Measurements from ENCODE around the gene AGBL1. TPM values are rescaled to one million over a fixed set of nuclear protein-coding genes. Genes with fewer than 3 reads are reported as not detected.

AGBL1 gene
- total and polyA plus RNA-seq, 2 experiments from 2014 or later: 0.03 TPM; not detected in 1

DNA sequence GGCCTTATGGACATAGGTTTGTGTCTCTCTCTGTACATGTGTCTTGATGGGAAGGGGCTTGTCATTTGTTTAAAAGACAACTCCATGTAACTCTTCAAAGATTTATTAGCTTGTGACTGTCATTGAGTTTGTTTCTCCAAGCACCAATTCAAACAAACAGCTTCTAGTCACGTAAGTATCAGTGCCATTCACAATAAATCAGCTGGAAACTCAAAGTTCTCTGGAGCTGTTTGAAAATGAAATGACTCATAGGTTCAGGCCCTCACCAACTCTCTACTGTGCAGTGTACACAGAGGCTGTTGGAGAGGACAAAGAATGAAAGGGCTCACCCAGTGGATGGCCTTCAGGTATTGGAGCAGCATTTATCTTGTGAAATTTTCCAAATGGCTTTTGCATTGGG is 476.3 kb downstream of the AGBL1 start:
- no peak overlapping the region for H3K4me3 ChIP-seq
- H3K79me2 ChIP-seq (replicated peaks; ENCODE audit: insufficient read depth): no peaks in the 10 kb centered on the region
- H3K4me2 ChIP-seq: no peak overlapping the region
- Mint-ChIP-seq H3K9me3 (peaks cover 7% of the 10 kb centered on the region; the same call in 1 of the 3 replicates), H3K27me3 (ENCODE audit: insufficient read depth, low read depth, poor library complexity) (peaks cover 2% of the 10 kb centered on the region), H3K4me1 (peaks cover 5% of the 10 kb centered on the region; the same call in 2 of the 3 replicates), H3K36me3 (ENCODE audit: low read depth) (no peaks in the 10 kb centered on the region), H3K4me3 (no peak overlapping the region), H3K27ac (no peak overlapping the region)
- ATAC-seq (no peak), DNase-seq (ENCODE audit: low spot score) (no peak)
- no peak overlapping the region for H3K27ac ChIP-seq (ENCODE audit: low read depth)
- no peak for TF ChIP-seq POLR2AphosphoS5 (IDR thresholded peaks at IDR 0.05; ENCODE audit: low read depth)
- no peak for TF ChIP-seq ZNF114 (CRISPR knock-in tag; IDR thresholded peaks at IDR 0.05)
- H3K36me3 ChIP-seq (ENCODE audit: insufficient read depth): no peaks in the 10 kb centered on the region
- no peaks in the 10 kb centered on the region for H4K20me1 ChIP-seq (replicated peaks; ENCODE audit: insufficient read depth)
- H3K9me2 ChIP-seq (ENCODE audit: insufficient read depth): no peaks in the 10 kb centered on the region
- H3K27me3 ChIP-seq (ENCODE audit: insufficient read depth): no peaks in the 10 kb centered on the region
- H3K4me1 ChIP-seq (ENCODE audit: insufficient read depth): no peaks in the 10 kb centered on the region
- no peak overlapping the region for H2AFZ ChIP-seq
- no peaks in the 10 kb centered on the region for H3F3A ChIP-seq (replicated peaks; ENCODE audit: low read depth)

DNA sequence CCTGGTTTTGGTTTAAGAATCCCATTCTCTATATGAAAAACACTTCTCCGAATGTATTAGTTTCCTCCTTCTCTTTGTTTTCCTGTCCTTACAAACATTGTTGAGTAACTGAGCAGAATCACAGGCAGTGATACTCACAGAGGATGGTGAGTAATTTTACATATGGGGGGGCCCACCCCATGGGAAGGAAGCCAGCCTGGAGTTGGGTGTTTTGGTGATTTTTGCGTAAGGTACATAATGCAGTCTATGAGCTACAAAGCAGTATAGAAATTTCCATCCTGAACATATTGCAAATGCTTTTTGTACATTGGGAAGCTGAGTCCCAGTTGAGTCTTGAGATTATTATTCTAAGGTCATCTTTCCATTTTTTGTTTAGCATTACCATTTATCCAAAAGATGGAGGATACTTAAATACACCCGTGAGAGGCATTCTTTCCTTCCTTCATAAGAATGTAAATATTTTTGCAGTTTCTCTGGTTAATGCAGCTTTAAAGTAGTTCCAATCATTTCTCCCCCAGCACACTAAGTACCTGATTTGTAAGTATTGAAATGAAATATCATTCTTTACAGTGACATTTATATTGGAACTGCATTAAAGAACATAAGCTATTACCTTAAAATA is 476.8 kb downstream of the AGBL1 start:
- Mint-ChIP-seq H3K4me3 (no peak overlapping the region), H3K27ac (no peak overlapping the region), H3K9me3 (peaks cover 9% of the 10 kb centered on the region; the same call in 2 of the 3 replicates), H3K27me3 (ENCODE audit: insufficient read depth, low read depth, poor library complexity) (peaks cover 2% of the 10 kb centered on the region), H3K4me1 (peaks cover 5% of the 10 kb centered on the region; the same call in 2 of the 3 replicates), H3K36me3 (ENCODE audit: low read depth) (no peaks in the 10 kb centered on the region)
- H3K36me3 ChIP-seq (ENCODE audit: insufficient read depth): no peaks in the 10 kb centered on the region
- H3K79me2 ChIP-seq (replicated peaks; ENCODE audit: insufficient read depth): no peaks in the 10 kb centered on the region
- H3K27me3 ChIP-seq (ENCODE audit: insufficient read depth): no peaks in the 10 kb centered on the region
- no peaks in the 10 kb centered on the region for H4K20me1 ChIP-seq (replicated peaks; ENCODE audit: insufficient read depth)
- no peak for ATAC-seq
- H3F3A ChIP-seq (replicated peaks; ENCODE audit: low read depth): no peaks in the 10 kb centered on the region
- TF ChIP-seq, protein P1, sequence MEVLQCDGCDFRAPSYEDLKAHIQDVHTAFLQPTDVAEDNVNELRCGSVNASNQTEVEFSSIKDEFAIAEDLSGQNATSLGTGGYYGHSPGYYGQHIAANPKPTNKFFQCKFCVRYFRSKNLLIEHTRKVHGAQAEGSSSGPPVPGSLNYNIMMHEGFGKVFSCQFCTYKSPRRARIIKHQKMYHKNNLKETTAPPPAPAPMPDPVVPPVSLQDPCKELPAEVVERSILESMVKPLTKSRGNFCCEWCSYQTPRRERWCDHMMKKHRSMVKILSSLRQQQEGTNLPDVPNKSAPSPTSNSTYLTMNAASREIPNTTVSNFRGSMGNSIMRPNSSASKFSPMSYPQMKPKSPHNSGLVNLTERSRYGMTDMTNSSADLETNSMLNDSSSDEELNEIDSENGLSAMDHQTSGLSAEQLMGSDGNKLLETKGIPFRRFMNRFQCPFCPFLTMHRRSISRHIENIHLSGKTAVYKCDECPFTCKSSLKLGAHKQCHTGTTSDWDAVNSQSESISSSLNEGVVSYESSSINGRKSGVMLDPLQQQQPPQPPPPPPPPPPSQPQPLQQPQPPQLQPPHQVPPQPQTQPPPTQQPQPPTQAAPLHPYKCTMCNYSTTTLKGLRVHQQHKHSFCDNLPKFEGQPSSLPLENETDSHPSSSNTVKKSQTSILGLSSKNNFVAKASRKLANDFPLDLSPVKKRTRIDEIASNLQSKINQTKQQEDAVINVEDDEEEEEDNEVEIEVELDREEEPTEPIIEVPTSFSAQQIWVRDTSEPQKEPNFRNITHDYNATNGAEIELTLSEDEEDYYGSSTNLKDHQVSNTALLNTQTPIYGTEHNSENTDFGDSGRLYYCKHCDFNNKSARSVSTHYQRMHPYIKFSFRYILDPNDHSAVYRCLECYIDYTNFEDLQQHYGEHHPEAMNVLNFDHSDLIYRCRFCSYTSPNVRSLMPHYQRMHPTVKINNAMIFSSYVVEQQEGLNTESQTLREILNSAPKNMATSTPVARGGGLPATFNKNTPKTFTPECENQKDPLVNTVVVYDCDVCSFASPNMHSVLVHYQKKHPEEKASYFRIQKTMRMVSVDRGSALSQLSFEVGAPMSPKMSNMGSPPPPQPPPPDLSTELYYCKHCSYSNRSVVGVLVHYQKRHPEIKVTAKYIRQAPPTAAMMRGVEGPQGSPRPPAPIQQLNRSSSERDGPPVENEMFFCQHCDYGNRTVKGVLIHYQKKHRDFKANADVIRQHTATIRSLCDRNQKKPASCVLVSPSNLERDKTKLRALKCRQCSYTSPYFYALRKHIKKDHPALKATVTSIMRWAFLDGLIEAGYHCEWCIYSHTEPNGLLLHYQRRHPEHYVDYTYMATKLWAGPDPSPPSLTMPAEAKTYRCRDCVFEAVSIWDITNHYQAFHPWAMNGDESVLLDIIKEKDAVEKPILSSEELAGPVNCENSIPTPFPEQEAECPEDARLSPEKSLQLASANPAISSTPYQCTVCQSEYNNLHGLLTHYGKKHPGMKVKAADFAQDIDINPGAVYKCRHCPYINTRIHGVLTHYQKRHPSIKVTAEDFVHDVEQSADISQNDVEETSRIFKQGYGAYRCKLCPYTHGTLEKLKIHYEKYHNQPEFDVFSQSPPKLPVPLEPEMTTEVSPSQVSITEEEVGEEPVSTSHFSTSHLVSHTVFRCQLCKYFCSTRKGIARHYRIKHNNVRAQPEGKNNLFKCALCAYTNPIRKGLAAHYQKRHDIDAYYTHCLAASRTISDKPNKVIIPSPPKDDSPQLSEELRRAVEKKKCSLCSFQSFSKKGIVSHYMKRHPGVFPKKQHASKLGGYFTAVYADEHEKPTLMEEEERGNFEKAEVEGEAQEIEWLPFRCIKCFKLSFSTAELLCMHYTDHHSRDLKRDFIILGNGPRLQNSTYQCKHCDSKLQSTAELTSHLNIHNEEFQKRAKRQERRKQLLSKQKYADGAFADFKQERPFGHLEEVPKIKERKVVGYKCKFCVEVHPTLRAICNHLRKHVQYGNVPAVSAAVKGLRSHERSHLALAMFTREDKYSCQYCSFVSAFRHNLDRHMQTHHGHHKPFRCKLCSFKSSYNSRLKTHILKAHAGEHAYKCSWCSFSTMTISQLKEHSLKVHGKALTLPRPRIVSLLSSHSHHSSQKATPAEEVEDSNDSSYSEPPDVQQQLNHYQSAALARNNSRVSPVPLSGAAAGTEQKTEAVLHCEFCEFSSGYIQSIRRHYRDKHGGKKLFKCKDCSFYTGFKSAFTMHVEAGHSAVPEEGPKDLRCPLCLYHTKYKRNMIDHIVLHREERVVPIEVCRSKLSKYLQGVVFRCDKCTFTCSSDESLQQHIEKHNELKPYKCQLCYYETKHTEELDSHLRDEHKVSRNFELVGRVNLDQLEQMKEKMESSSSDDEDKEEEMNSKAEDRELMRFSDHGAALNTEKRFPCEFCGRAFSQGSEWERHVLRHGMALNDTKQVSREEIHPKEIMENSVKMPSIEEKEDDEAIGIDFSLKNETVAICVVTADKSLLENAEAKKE (CRISPR knock-in tag; IDR thresholded peaks at IDR 0.05): no peak
- TF ChIP-seq EZH2 (IDR thresholded peaks at IDR 0.05; ENCODE audit: low read depth, unreplicated experiment) (no peak), NANOG (IDR thresholded peaks at IDR 0.05; ENCODE audit: borderline replicate concordance) (no peak), EZH2phosphoT487 (IDR thresholded peaks at IDR 0.05; ENCODE audit: unreplicated experiment) (no peak), ZNF331 (CRISPR knock-in tag; IDR thresholded peaks at IDR 0.05; ENCODE audit: low read depth) (no peak)
- TF ChIP-seq, protein P2, sequence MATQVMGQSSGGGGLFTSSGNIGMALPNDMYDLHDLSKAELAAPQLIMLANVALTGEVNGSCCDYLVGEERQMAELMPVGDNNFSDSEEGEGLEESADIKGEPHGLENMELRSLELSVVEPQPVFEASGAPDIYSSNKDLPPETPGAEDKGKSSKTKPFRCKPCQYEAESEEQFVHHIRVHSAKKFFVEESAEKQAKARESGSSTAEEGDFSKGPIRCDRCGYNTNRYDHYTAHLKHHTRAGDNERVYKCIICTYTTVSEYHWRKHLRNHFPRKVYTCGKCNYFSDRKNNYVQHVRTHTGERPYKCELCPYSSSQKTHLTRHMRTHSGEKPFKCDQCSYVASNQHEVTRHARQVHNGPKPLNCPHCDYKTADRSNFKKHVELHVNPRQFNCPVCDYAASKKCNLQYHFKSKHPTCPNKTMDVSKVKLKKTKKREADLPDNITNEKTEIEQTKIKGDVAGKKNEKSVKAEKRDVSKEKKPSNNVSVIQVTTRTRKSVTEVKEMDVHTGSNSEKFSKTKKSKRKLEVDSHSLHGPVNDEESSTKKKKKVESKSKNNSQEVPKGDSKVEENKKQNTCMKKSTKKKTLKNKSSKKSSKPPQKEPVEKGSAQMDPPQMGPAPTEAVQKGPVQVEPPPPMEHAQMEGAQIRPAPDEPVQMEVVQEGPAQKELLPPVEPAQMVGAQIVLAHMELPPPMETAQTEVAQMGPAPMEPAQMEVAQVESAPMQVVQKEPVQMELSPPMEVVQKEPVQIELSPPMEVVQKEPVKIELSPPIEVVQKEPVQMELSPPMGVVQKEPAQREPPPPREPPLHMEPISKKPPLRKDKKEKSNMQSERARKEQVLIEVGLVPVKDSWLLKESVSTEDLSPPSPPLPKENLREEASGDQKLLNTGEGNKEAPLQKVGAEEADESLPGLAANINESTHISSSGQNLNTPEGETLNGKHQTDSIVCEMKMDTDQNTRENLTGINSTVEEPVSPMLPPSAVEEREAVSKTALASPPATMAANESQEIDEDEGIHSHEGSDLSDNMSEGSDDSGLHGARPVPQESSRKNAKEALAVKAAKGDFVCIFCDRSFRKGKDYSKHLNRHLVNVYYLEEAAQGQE (IDR thresholded peaks at IDR 0.05; ENCODE audit: unreplicated experiment): no peak
- TF ChIP-seq, protein P3, sequence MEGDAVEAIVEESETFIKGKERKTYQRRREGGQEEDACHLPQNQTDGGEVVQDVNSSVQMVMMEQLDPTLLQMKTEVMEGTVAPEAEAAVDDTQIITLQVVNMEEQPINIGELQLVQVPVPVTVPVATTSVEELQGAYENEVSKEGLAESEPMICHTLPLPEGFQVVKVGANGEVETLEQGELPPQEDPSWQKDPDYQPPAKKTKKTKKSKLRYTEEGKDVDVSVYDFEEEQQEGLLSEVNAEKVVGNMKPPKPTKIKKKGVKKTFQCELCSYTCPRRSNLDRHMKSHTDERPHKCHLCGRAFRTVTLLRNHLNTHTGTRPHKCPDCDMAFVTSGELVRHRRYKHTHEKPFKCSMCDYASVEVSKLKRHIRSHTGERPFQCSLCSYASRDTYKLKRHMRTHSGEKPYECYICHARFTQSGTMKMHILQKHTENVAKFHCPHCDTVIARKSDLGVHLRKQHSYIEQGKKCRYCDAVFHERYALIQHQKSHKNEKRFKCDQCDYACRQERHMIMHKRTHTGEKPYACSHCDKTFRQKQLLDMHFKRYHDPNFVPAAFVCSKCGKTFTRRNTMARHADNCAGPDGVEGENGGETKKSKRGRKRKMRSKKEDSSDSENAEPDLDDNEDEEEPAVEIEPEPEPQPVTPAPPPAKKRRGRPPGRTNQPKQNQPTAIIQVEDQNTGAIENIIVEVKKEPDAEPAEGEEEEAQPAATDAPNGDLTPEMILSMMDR (conservative IDR thresholded peaks at IDR 0.05; ENCODE audit: low read depth in 2 of 2): no peak
- H3K4me3 ChIP-seq: no peak overlapping the region
- H3K9me2 ChIP-seq (ENCODE audit: insufficient read depth): no peaks in the 10 kb centered on the region
- H2AFZ ChIP-seq: no peak overlapping the region
- H3K4me1 ChIP-seq (ENCODE audit: insufficient read depth): no peaks in the 10 kb centered on the region
- H3K27ac ChIP-seq (ENCODE audit: low read depth): no peak overlapping the region
- DNase-seq (ENCODE audit: low spot score): no peak
- no peak overlapping the region for H3K4me2 ChIP-seq

All from GM23338 (cell line).